ENCODE data around the gene TENM3.

DNA sequence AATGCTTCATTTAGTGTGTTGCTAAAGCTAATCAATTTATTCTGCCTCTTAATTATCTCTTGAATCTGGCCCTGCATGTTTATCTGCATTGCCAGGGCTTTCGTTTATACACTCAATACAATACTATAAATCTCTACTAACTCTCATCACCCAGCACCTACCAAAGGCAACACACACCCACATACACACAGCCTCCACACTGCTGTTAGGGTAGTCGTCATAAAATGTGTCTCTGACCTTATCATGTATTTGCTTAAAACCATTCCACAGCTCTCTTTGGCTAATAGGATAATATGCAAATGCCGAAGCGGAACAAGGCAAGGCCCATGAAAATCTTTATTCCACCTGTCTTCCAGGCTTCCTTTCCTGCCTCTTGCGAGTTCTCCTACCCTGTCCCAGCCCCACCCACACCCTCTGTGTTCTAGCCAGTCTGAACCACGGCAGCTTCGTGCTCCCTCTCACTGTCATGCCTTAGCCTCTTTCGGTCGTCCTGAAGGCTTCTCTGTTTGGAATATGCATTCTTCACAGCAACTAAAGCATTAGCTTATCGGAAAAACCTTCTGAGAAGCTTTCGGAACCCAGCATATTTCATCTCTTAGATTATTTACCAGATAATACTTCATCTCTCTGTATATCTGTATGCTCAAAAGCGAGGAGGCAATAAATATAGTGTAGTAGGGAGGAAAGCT is 333.5 kb downstream of the TENM3 start:
- no peak for TF ChIP-seq CTCF (IDR thresholded peaks at IDR 0.05; ENCODE audit: low read length)
- TF ChIP-seq EZH2 (IDR thresholded peaks at IDR 0.05; ENCODE audit: borderline replicate concordance, low read length): no peak
